ENCODE results near the gene CAPN11. TPM values are rescaled to one million over a fixed set of nuclear protein-coding genes. Genes with fewer than 3 reads are reported as not detected.
"Not testable (repeated sequence)": the region's sequence is repeated elsewhere in the genome, so short reads cannot be mapped to it uniquely, and the experiment has no call there.

CAPN11 gene
- total and polyA plus RNA-seq, 2 experiments from 2014 or later, result not detected

GRCh38 chr6:44139351-44139743, 19.3 kb upstream of the CAPN11 start:
- Histone ChIP-seq H3K27me3 (no peaks in the 10 kb centered on the region), H3K4me3 (no peak overlapping the region), H3K4me1 (ENCODE audit: low read depth) (peaks cover 8% of the 10 kb centered on the region), H3K27ac (no peak overlapping the region), H3K36me3 (peaks cover 13% of the 10 kb centered on the region), H3K9me3 (ENCODE audit: low read depth) (no peaks in the 10 kb centered on the region)
- TF ChIP-seq CTCF (IDR thresholded peaks at IDR 0.05; ENCODE audit: low read depth, low read length), result no peak
- no peak for DNase-seq (ENCODE audit: low read depth in 1 of 2, low spot score in 1 of 2)

- no peak for TF ChIP-seq CTCF (IDR thresholded peaks at IDR 0.05; ENCODE audit: low read depth, low read length)
- Histone ChIP-seq H3K36me3 (peaks cover 27% of the 10 kb centered on the region), H3K9me3 (ENCODE audit: low read depth) (no peaks in the 10 kb centered on the region), H3K4me1 (ENCODE audit: low read depth) (peaks cover 4% of the 10 kb centered on the region), H3K27ac (no peak overlapping the region), H3K4me3 (no peak overlapping the region), H3K27me3 (no peaks in the 10 kb centered on the region)
- DNase-seq (ENCODE audit: low read depth in 1 of 2, low spot score in 1 of 2), result no peak
Observed at GRCh38 chr6:44142835-44143234, 15.8 kb upstream of the CAPN11 start.

- H3K4me3 ChIP-seq, result no peak overlapping the region
- no peak overlapping the region for H3K27ac ChIP-seq
- DNase-seq (ENCODE audit: low read depth in 1 of 2, low spot score in 1 of 2), result no peak
- peaks cover 27% of the 10 kb centered on the region for H3K36me3 ChIP-seq
- no peaks in the 10 kb centered on the region for H3K27me3 ChIP-seq
- no peaks in the 10 kb centered on the region for H3K9me3 ChIP-seq (ENCODE audit: low read depth)
- no peaks in the 10 kb centered on the region for H3K4me1 ChIP-seq (ENCODE audit: low read depth)
- no peak for TF ChIP-seq CTCF (IDR thresholded peaks at IDR 0.05; ENCODE audit: low read depth, low read length)
Observed at GRCh38 chr6:44143731-44144130, 14.9 kb upstream of the CAPN11 start.

DNA sequence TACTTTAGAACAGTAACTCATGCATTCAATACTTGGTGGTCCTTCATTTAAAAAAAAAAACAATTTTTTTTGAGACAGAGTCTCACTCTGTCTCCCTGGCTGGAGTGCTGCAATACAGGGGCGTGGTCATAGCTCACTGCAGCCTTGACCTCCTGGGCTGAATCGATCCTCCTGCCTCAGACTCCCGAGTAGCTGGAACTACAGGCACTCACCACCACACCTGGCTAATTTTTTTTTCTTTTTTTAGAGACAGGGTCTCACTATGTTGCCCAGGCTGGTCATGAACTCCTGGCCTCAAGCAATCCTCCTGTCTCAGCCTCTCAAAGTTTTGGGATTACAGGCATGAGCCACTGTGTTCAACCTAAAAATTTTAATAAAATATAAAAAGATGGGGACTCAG, 14.1 kb upstream of the CAPN11 start:
- H3K27me3 ChIP-seq; DNase-seq (ENCODE audit: low read depth in 1 of 2, low spot score in 1 of 2); H3K9me3 ChIP-seq (ENCODE audit: low read depth); H3K4me3 ChIP-seq; H3K27ac ChIP-seq; H3K4me1 ChIP-seq (ENCODE audit: low read depth): not testable (repeated sequence)
- H3K36me3 ChIP-seq, result peaks cover 31% of the 10 kb centered on the region

GRCh38 chr6:44145839-44146238, 12.8 kb upstream of the CAPN11 start:
- no peak overlapping the region for H3K4me3 ChIP-seq
- no peaks in the 10 kb centered on the region for H3K9me3 ChIP-seq (ENCODE audit: low read depth)
- no peak for TF ChIP-seq CTCF (IDR thresholded peaks at IDR 0.05; ENCODE audit: low read depth, low read length)
- no peaks in the 10 kb centered on the region for H3K27me3 ChIP-seq
- no peak for DNase-seq (ENCODE audit: low read depth in 1 of 2, low spot score in 1 of 2)
- H3K36me3 ChIP-seq, result peaks cover 29% of the 10 kb centered on the region
- no peaks in the 10 kb centered on the region for H3K4me1 ChIP-seq (ENCODE audit: low read depth)
- no peak overlapping the region for H3K27ac ChIP-seq

DNA sequence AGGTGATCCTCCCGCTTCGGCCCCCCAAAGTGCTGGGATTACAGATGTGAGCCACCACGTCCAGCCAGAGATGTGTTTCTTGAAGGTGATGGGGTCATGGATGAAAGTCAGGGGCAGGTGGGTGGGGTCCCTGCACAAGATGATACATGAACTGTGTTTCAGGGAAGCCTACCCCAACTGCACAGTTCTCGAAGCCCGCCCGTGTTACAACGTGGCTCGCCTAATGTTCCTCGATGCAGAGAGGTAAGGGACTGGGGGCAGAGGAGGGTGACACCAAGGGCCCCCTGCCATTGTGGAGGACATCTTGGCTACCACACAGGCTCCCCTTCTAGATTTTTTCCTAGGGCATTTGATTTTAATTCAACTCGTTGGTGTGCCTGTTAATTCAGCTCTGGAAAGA, 11.9 kb upstream of the CAPN11 start:
- H3K9me3 ChIP-seq (ENCODE audit: low read depth), result no peaks in the 10 kb centered on the region
- no peak overlapping the region for H3K27ac ChIP-seq
- TF ChIP-seq CTCF (IDR thresholded peaks at IDR 0.05; ENCODE audit: low read depth, low read length), result no peak
- H3K27me3 ChIP-seq, result no peaks in the 10 kb centered on the region
- DNase-seq (ENCODE audit: low read depth in 1 of 2, low spot score in 1 of 2), result no peak
- H3K4me3 ChIP-seq, result no peak overlapping the region
- H3K4me1 ChIP-seq (ENCODE audit: low read depth), result no peaks in the 10 kb centered on the region
- peaks cover 23% of the 10 kb centered on the region for H3K36me3 ChIP-seq

All from cardiac muscle cell (in vitro differentiated cells and primary cell).